Hepatocyte (in vitro differentiated cells): ENCODE results near the gene FTH1. TPM values are rescaled to one million over a fixed set of nuclear protein-coding genes. Genes with fewer than 3 reads are reported as not detected.

Source experiments
- DNase-seq: peaks from one replicate; pipeline ENCODE4 v3.0.0-alpha.2; 2016; ENCODE audit warnings: low spot score
- H2AFZ ChIP-seq: fragments of 200-600 bp; sonication (generic); 2 replicates; pipeline ENCODE4 v1.6.0; 2016; ENCODE audit warnings: antibody characterized with exemption, mild to moderate bottlenecking
- H3K27ac ChIP-seq: fragments of 200-600 bp; sonication (generic); 2 replicates; pipeline ENCODE4 v1.5.1; 2016; ENCODE audit warnings: mild to moderate bottlenecking
- H3K27me3 ChIP-seq: fragments of 200-600 bp; sonication (generic); 2 replicates; pipeline ENCODE4 v1.6.1; 2016
- H3K36me3 ChIP-seq: fragments of 200-600 bp; sonication (generic); replicated peaks from 2 replicates; pipeline ENCODE4 v1.5.1; 2016; ENCODE audit warnings: low read depth; ENCODE audit not compliant: insufficient read depth
- H3K4me1 ChIP-seq: fragments of 200-600 bp; sonication (generic); 2 replicates; pipeline ENCODE4 v1.5.1; 2016; ENCODE audit warnings: mild to moderate bottlenecking, moderate library complexity; ENCODE audit not compliant: insufficient read depth
- H3K4me2 ChIP-seq: fragments of 200-600 bp; sonication (generic); 2 replicates; pipeline ENCODE4 v1.6.0; 2016
- H3K4me3 ChIP-seq: fragments of 200-600 bp; sonication (generic); 2 replicates; pipeline ENCODE4 v1.5.1; 2016; ENCODE audit warnings: mild to moderate bottlenecking
- H3K79me2 ChIP-seq: fragments of 200-600 bp; sonication (generic); 2 replicates; pipeline ENCODE4 v1.6.0; 2017; ENCODE audit warnings: mild to moderate bottlenecking
- H3K9me2 ChIP-seq: fragments of 200-600 bp; sonication (generic); replicated peaks from 2 replicates; pipeline ENCODE4 v1.6.0; 2017; ENCODE audit warnings: mild to moderate bottlenecking; ENCODE audit not compliant: insufficient read depth
- H3K9me3 ChIP-seq: fragments of 200-600 bp; sonication (generic); 2 replicates; pipeline ENCODE4 v1.5.1; 2016; ENCODE audit warnings: low read depth, mild to moderate bottlenecking
- H4K20me1 ChIP-seq: fragments of 200-600 bp; sonication (generic); 2 replicates; pipeline ENCODE4 v1.6.0; 2016; ENCODE audit warnings: mild to moderate bottlenecking; ENCODE audit not compliant: insufficient read depth, poor library complexity, severe bottlenecking
- EZH2 ChIP-seq: fragments of 200-600 bp; sonication (generic); IDR thresholded peaks from 2 replicates; pipeline ENCODE4 v1.6.1; 2016; ENCODE audit warnings: antibody characterized with exemption, mild to moderate bottlenecking, borderline replicate concordance
- EZH2phosphoT487 ChIP-seq: fragments of 200-600 bp; sonication (generic); IDR thresholded peaks from one replicate; pipeline ENCODE4 v1.6.1; 2018; ENCODE audit warnings: antibody characterized with exemption, mild to moderate bottlenecking, low read depth, moderate library complexity; ENCODE audit not compliant: unreplicated experiment, severe bottlenecking
- WGBS: methylation state at CpG from one replicate; pipeline ENCODE4 v1.1.6; 2016; ENCODE audit warnings: low lambda C conversion rate; ENCODE audit errors: missing lambda C conversion rate; 5-methylcytosine and 5-hydroxymethylcytosine counted together
- polyA plus RNA-seq: library from polyadenylated mRNA; unstranded; fragments of >200 nt; fragmentation: Nextera tagmentation; extraction: Ambion mirVana; gene quantifications from 2 replicates; pipeline ENCODE4 v1.2.1, GENCODE V29; 2016
- total RNA-seq: library from RNA; depleted of rRNA; stranded (reverse); fragments of >200 nt; gene quantifications from 2 replicates; pipeline ENCODE4 v1.2.3, GENCODE V29; 2014
- TF ChIP-seq, protein P1 (sequence below): fragments of 200-600 bp; sonication (generic); IDR thresholded peaks from 2 replicates; pipeline ENCODE4 v1.5.1; 2016; ENCODE audit warnings: antibody characterized with exemption, mild to moderate bottlenecking; ENCODE audit not compliant: poor library complexity

Gene FTH1
- total and polyA plus RNA-seq, 2 experiments from 2014 or later, result 1,071 to 8,694 TPM

DNA sequence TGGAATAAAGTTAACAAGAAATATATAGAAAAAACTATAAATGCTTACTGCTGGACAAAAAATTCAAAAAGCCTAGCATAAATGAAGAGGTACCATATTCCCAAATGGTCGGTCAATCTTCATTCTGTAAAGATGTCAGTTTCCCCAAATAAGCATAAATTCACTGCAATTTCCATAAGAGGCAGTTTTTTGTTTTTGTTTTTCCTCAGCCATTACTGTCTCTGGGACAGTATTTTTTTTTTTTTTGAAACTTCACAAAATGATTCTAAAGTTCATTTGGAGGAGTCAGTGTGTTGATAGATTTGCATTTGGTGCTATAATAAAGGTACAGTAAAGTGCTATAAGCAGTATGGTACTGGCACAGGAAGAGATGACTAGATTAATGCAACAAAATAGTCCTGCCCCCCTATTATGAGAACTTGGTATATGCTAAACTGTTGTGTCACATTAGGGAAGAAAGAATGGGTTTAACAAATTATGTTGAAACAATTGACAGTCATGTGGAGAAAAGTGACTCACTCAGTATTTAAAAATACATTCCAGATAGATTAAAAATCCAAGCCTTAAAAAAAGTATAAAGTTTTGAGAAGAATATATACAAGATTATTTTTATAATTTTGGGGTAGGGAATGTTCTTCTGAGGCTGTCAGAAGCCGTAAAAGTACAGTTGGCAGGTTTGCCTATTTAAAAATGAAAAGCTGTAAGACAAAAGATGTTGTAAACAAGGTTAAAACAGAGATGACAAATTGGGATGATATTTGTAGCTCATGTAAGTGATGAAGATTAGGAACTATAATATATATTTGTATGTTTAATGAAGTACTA is 2.6 kb upstream of the FTH1 start:
- Histone ChIP-seq H3K36me3 (no peaks in the 10 kb centered on the region), H3K9me2 (no peaks in the 10 kb centered on the region), H3K9me3 (no peaks in the 10 kb centered on the region), H3K79me2 (peaks cover 45% of the 10 kb centered on the region), H3K27ac (peak overlapping the region; percentile 98), H3K4me2 (no peak overlapping the region), H4K20me1 (peaks cover 22% of the 10 kb centered on the region), H3K4me1 (peaks cover 64% of the 10 kb centered on the region), H3K27me3 (no peaks in the 10 kb centered on the region), H3K4me3 (no peak overlapping the region), H2AFZ (no peak overlapping the region)
- DNase-seq, result no peak
- WGBS, result 96% methylated on average over 2 of the region's 2 CpGs
- TF ChIP-seq EZH2 (no peak), EZH2phosphoT487 (no peak)
- TF ChIP-seq, protein P1, sequence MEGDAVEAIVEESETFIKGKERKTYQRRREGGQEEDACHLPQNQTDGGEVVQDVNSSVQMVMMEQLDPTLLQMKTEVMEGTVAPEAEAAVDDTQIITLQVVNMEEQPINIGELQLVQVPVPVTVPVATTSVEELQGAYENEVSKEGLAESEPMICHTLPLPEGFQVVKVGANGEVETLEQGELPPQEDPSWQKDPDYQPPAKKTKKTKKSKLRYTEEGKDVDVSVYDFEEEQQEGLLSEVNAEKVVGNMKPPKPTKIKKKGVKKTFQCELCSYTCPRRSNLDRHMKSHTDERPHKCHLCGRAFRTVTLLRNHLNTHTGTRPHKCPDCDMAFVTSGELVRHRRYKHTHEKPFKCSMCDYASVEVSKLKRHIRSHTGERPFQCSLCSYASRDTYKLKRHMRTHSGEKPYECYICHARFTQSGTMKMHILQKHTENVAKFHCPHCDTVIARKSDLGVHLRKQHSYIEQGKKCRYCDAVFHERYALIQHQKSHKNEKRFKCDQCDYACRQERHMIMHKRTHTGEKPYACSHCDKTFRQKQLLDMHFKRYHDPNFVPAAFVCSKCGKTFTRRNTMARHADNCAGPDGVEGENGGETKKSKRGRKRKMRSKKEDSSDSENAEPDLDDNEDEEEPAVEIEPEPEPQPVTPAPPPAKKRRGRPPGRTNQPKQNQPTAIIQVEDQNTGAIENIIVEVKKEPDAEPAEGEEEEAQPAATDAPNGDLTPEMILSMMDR, result no peak

DNA sequence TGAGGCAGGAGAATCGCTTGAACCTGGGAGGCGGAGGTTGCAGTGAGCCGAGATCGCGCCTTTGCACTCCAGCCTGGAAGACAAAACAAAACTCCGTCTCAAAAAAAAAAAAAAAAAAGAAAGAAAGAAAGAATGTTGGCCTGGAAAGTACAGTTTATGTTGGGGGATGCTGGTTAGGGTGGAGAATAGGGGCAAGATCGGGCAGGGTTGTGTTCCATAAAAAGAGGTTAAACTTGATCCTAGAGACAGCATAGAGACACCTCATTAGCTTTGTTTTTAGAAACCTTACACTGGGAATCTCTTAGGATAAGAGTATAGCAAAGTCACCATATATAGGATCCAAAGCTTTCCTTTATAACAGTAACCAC is 1.9 kb upstream of the FTH1 start:
- Histone ChIP-seq H3K4me3 (no peak overlapping the region), H3K9me3 (no peaks in the 10 kb centered on the region), H3K36me3 (no peaks in the 10 kb centered on the region), H2AFZ (no peak overlapping the region), H4K20me1 (peaks cover 29% of the 10 kb centered on the region), H3K79me2 (peaks cover 52% of the 10 kb centered on the region), H3K27ac (peak overlapping the region; percentile 98), H3K4me1 (peaks cover 57% of the 10 kb centered on the region), H3K9me2 (no peaks in the 10 kb centered on the region), H3K27me3 (no peaks in the 10 kb centered on the region), H3K4me2 (peak overlapping the region; percentile 89)
- TF ChIP-seq, protein P1, result no peak
- TF ChIP-seq EZH2 (no peak), EZH2phosphoT487 (no peak)
- WGBS, result 87% methylated on average over 7 of the region's 7 CpGs
- no peak for DNase-seq

DNA sequence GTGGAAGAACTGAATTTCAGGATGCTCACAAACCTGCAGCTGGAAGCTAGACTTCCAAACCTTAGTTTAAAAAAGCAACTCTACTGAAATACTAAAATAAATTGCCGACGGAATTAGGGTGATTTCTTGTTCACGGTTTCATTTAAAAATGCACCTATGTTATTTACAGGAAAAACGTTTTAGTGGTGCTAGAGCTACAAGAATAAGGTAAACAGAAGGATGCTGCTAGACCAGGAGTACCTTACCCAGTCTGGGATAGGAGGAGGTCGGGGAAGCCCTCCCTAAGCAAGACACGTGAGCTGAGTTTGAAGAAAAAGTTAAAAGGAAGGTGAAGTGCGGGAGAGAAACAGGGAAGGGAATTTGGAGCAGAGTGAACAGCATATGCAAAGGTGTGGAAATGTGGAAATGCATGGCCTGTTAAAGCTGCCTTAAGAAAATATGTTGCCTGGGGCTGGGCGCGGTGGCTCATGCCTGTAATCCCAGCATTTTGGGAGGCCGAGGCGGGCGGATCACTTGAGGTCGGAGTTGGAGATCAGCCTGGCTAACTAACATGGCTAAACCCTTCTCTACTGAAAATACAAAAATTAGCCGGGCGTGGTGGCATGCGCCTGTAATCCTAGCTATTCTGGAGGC is 1.4 kb upstream of the FTH1 start:
- Histone ChIP-seq H3K27me3 (no peaks in the 10 kb centered on the region), H3K27ac (peak overlapping the region; percentile 98), H3K4me2 (peak overlapping the region; percentile 89), H3K36me3 (no peaks in the 10 kb centered on the region), H3K4me1 (peaks cover 53% of the 10 kb centered on the region), H4K20me1 (peaks cover 34% of the 10 kb centered on the region), H3K4me3 (no peak overlapping the region), H3K9me2 (no peaks in the 10 kb centered on the region), H3K79me2 (peaks cover 55% of the 10 kb centered on the region), H2AFZ (peak overlapping the region; percentile 28), H3K9me3 (no peaks in the 10 kb centered on the region)
- no peak for DNase-seq
- no peak for TF ChIP-seq EZH2phosphoT487
- no peak for TF ChIP-seq EZH2
- TF ChIP-seq, protein P1, result no peak
- WGBS, result 89% methylated on average over 16 of the region's 16 CpGs
